Activated T-cell treated with anti-CD3 and anti-CD28 coated beads, Interleukin-2, amount 50 U/mL, for 48 hours (primary cell): ENCODE data around the gene PIGK.

Experiments used
- DNase-seq, 2 experiments: peaks; one replicate each; pipeline ENCODE4 v3.0.0-alpha.2; 2020

Gene PIGK

GRCh38 chr1:77089756-77090155 lies 129.5 kb downstream of the PIGK start:
- DNase-seq: no peak

GRCh38 chr1:77085109-77085508 lies 134.1 kb downstream of the PIGK start:
- DNase-seq: no peak

- DNase-seq: no peak
Measured at GRCh38 chr1:77084457-77084856, 134.8 kb downstream of the PIGK start.

- DNase-seq: no peak
Measured at GRCh38 chr1:77081834-77082233, 137.4 kb downstream of the PIGK start.

- no peak for DNase-seq
Measured at GRCh38 chr1:77076759-77077158, 142.5 kb downstream of the PIGK start.

GRCh38 chr1:77068013-77068412 lies 151.2 kb downstream of the PIGK start:
- no peak for DNase-seq

GRCh38 chr1:77065693-77066342 lies 153.4 kb downstream of the PIGK start:
- DNase-seq: no peak

- no peak for DNase-seq
Measured at GRCh38 chr1:77064246-77064645, 155.0 kb downstream of the PIGK start.

- DNase-seq: no peak
Measured at GRCh38 chr1:77063118-77063517, 156.1 kb downstream of the PIGK start.

GRCh38 chr1:77061162-77061561 lies 158.1 kb downstream of the PIGK start:
- DNase-seq: no peak

- DNase-seq: no peak
Measured at GRCh38 chr1:77060000-77060399, 159.2 kb downstream of the PIGK start.

- DNase-seq: no peak
Measured at GRCh38 chr1:77057994-77058585, 161.1 kb downstream of the PIGK start.

- no peak for DNase-seq
Measured at GRCh38 chr1:77056525-77056924, 162.7 kb downstream of the PIGK start.

GRCh38 chr1:77051425-77051824 lies 167.8 kb downstream of the PIGK start:
- DNase-seq: no peak

GRCh38 chr1:77048615-77049005 lies 170.6 kb downstream of the PIGK start:
- no peak for DNase-seq

- no peak for DNase-seq
Measured at GRCh38 chr1:77047978-77048614, 171.1 kb downstream of the PIGK start.

GRCh38 chr1:77047575-77047974 lies 171.7 kb downstream of the PIGK start:
- no peak for DNase-seq

- peak in 1 of 2 experiments; percentile 23 for DNase-seq
Measured at GRCh38 chr1:77044133-77044849, 174.9 kb downstream of the PIGK start.

- DNase-seq: no peak
Measured at GRCh38 chr1:77040826-77041225, 178.4 kb downstream of the PIGK start.

- DNase-seq: no peak
Measured at GRCh38 chr1:77039739-77040138, 179.5 kb downstream of the PIGK start.

GRCh38 chr1:77039111-77039510 lies 180.1 kb downstream of the PIGK start:
- no peak for DNase-seq
